ENCODE data around the gene DPP6. TPM values are rescaled to one million over a fixed set of nuclear protein-coding genes. Genes with fewer than 3 reads are reported as not detected.
A peak's percentile ranks its signal among the peaks of the same experiment; 100 is the strongest.
"Not testable (repeated sequence)": the region's sequence is repeated elsewhere in the genome, so short reads cannot be mapped to it uniquely, and the experiment has no call there.

The DPP6 gene
- total RNA-seq (2014; rRNA removed; shearing (Covaris generic)), result 1.1 and 1.6 TPM in 2 replicates

GRCh38 chr7:154051643-154052529 is at the start of gene DPP6:
Gene DPP6 (plus strand): TSS chr7:154052398.
- DNase-seq, result peak; percentile 32
- H3K4me3 ChIP-seq (ENCODE audit: insufficient read depth, low read depth, low read length), result peak within 1 kb of the TSS; percentile 42
- peaks cover 11% of the 10 kb centered on the region for H3K27me3 ChIP-seq (ENCODE audit: control insufficient read depth, insufficient read depth, low read length)
- H3K36me3 ChIP-seq (replicated peaks; ENCODE audit: control insufficient read depth, insufficient read depth, low read length), result not testable (repeated sequence)

GRCh38 chr7:154009423-154009911 is 42.7 kb upstream of the DPP6 start:
- not testable (repeated sequence) for H3K27me3 ChIP-seq (ENCODE audit: control insufficient read depth, insufficient read depth, low read length); H3K4me3 ChIP-seq (ENCODE audit: insufficient read depth, low read depth, low read length); DNase-seq; H3K36me3 ChIP-seq (replicated peaks; ENCODE audit: control insufficient read depth, insufficient read depth, low read length)

- H3K36me3 ChIP-seq (replicated peaks; ENCODE audit: control insufficient read depth, insufficient read depth, low read length); H3K4me3 ChIP-seq (ENCODE audit: insufficient read depth, low read depth, low read length): not testable (repeated sequence)
Observed at GRCh38 chr7:154010726-154011568, 41.3 kb upstream of the DPP6 start.

GRCh38 chr7:154012800-154013199 is 39.4 kb upstream of the DPP6 start:
- H3K36me3 ChIP-seq (replicated peaks; ENCODE audit: control insufficient read depth, insufficient read depth, low read length); H3K27me3 ChIP-seq (ENCODE audit: control insufficient read depth, insufficient read depth, low read length); DNase-seq; H3K4me3 ChIP-seq (ENCODE audit: insufficient read depth, low read depth, low read length): not testable (repeated sequence)

More at GRCh38 chr7:154010726-154011568, 41.3 kb upstream of the DPP6 start:
- not testable (repeated sequence) for H3K27me3 ChIP-seq (ENCODE audit: control insufficient read depth, insufficient read depth, low read length); DNase-seq

- H3K36me3 ChIP-seq (replicated peaks; ENCODE audit: control insufficient read depth, insufficient read depth, low read length); H3K27me3 ChIP-seq (ENCODE audit: control insufficient read depth, insufficient read depth, low read length); H3K4me3 ChIP-seq (ENCODE audit: insufficient read depth, low read depth, low read length); DNase-seq: not testable (repeated sequence)
Observed at GRCh38 chr7:154015636-154016035, 36.6 kb upstream of the DPP6 start.

GRCh38 chr7:154018354-154018753 is 33.8 kb upstream of the DPP6 start:
- H3K27me3 ChIP-seq (ENCODE audit: control insufficient read depth, insufficient read depth, low read length); H3K36me3 ChIP-seq (replicated peaks; ENCODE audit: control insufficient read depth, insufficient read depth, low read length); DNase-seq; H3K4me3 ChIP-seq (ENCODE audit: insufficient read depth, low read depth, low read length): not testable (repeated sequence)

- H3K27me3 ChIP-seq (ENCODE audit: control insufficient read depth, insufficient read depth, low read length), result not testable (repeated sequence)
Observed at GRCh38 chr7:154027805-154028204, 24.4 kb upstream of the DPP6 start.

GRCh38 chr7:154030476-154031080 is 21.6 kb upstream of the DPP6 start:
- H3K36me3 ChIP-seq (replicated peaks; ENCODE audit: control insufficient read depth, insufficient read depth, low read length); DNase-seq; H3K27me3 ChIP-seq (ENCODE audit: control insufficient read depth, insufficient read depth, low read length); H3K4me3 ChIP-seq (ENCODE audit: insufficient read depth, low read depth, low read length): not testable (repeated sequence)

More at GRCh38 chr7:154027805-154028204, 24.4 kb upstream of the DPP6 start:
- H3K36me3 ChIP-seq (replicated peaks; ENCODE audit: control insufficient read depth, insufficient read depth, low read length); H3K4me3 ChIP-seq (ENCODE audit: insufficient read depth, low read depth, low read length); DNase-seq: not testable (repeated sequence)

GRCh38 chr7:154039466-154040165 is 12.6 kb upstream of the DPP6 start:
- not testable (repeated sequence) for H3K27me3 ChIP-seq (ENCODE audit: control insufficient read depth, insufficient read depth, low read length); H3K4me3 ChIP-seq (ENCODE audit: insufficient read depth, low read depth, low read length); H3K36me3 ChIP-seq (replicated peaks; ENCODE audit: control insufficient read depth, insufficient read depth, low read length); DNase-seq

- peaks cover 11% of the 10 kb centered on the region for H3K27me3 ChIP-seq (ENCODE audit: control insufficient read depth, insufficient read depth, low read length)
- not testable (repeated sequence) for H3K4me3 ChIP-seq (ENCODE audit: insufficient read depth, low read depth, low read length); H3K36me3 ChIP-seq (replicated peaks; ENCODE audit: control insufficient read depth, insufficient read depth, low read length); DNase-seq
Observed at GRCh38 chr7:154050394-154050793, 1.8 kb upstream of the DPP6 start.

- peak overlapping the region; percentile 42 for H3K4me3 ChIP-seq (ENCODE audit: insufficient read depth, low read depth, low read length)
- H3K36me3 ChIP-seq (replicated peaks; ENCODE audit: control insufficient read depth, insufficient read depth, low read length); DNase-seq: not testable (repeated sequence)
- peaks cover 11% of the 10 kb centered on the region for H3K27me3 ChIP-seq (ENCODE audit: control insufficient read depth, insufficient read depth, low read length)
Observed at GRCh38 chr7:154051006-154051642, 1.1 kb upstream of the DPP6 start.

- peaks cover 11% of the 10 kb centered on the region for H3K27me3 ChIP-seq (ENCODE audit: control insufficient read depth, insufficient read depth, low read length)
- peak; percentile 53 for DNase-seq
- peak overlapping the region; percentile 39 for H3K4me3 ChIP-seq (ENCODE audit: insufficient read depth, low read depth, low read length)
- not testable (repeated sequence) for H3K36me3 ChIP-seq (replicated peaks; ENCODE audit: control insufficient read depth, insufficient read depth, low read length)
Observed at GRCh38 chr7:154052530-154053252, 493 bp downstream of the DPP6 start.
